HG03066 (cell line): ENCODE measurements around the gene TTC7B.

Experiments
- ATAC-seq: cut with Tn5 transposase; IDR thresholded peaks from one replicate; pipeline ENCODE4 v1.9.1; 2021; ENCODE audit warnings: low read depth; ENCODE audit not compliant: unreplicated experiment

Gene TTC7B

DNA sequence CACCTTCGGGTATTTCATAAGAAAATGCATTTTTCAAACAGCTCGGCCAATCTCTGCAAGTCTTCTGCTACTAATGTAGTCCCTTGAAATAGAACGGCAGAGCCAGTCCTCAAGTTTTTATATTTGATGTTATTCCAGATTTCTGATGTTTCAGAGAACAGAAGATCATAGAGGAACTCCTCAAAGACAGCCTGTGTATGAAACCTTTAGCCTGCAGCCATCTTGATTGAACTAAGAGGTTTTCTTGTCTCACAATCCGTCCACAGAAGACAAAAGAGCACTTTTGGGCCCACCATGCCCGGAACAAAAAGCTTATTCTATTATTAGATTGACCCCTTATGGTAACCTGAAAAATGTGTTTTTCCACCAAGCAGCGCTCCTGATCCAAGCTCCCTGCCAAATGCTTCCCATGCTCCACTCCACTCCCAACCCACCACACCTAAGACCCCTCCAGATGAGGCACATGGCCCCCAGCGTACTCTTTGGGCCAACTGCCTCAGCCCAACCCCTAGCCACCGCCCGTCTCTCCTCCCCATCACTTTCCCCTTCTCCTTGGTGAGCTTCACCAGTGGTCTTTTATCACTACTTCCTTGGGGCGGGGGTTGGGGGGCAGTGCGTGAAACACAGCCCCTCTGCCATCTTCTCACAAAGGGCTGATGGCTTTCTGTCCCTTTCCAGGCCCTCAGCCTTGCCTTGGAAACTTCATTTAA, 243.6 kb downstream of the TTC7B start:
- no peak for ATAC-seq

DNA sequence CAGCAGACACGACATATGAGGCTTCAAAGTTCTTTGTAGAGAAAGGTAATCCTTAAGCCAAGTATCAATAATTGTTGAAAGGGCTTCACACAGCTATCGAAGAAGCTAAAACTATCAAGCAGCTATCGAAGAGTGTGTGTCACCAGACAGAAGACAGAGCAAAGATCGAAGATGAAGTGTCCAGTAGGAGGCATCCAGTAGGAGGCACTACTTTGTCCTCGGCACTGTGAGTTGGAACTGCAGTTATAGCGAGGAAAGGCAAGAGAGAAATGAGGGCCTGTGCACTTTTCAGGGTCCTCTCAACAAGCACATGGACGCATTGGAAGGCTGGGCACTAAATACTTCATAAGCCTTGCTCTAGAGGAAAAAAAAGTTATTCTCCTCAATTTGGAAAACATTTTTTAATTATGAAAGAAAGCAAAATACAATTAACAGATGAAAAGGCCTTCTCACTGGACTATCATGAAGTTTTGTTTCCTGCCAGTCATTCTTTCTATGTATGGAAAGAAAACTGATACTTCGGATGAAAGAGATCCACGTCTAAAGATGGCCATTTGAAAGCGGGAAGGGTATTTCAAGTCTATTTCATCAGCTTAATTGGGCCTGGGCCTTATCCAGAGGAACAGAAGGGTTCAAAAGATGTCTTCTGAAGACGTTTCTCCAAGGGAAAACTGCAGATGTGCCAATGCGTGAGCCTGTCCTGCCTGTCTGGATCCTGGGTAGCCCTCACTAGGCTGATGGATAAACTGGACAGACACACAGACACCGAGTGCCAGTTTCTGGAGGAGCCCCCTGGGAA, 244.9 kb downstream of the TTC7B start:
- ATAC-seq, result no peak

DNA sequence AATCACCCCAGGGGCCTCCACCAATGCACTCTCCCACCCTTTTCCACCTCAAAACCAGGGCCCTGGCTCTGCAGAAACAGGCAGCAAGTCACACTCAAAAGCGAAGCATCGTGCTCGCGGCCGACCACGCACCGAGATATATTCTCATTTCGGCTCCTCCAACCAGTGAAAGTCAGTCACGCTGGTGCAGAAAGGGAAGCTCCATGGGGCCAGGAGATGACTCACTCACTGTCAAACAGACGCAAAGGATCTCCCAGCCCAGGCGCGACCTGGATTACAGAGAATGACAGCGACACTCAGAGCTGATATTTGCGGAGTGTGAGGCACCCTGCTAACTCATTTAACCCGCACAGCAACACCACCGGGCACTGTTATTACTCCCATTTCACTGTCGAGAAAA, 245.8 kb downstream of the TTC7B start:
- ATAC-seq, result no peak

DNA sequence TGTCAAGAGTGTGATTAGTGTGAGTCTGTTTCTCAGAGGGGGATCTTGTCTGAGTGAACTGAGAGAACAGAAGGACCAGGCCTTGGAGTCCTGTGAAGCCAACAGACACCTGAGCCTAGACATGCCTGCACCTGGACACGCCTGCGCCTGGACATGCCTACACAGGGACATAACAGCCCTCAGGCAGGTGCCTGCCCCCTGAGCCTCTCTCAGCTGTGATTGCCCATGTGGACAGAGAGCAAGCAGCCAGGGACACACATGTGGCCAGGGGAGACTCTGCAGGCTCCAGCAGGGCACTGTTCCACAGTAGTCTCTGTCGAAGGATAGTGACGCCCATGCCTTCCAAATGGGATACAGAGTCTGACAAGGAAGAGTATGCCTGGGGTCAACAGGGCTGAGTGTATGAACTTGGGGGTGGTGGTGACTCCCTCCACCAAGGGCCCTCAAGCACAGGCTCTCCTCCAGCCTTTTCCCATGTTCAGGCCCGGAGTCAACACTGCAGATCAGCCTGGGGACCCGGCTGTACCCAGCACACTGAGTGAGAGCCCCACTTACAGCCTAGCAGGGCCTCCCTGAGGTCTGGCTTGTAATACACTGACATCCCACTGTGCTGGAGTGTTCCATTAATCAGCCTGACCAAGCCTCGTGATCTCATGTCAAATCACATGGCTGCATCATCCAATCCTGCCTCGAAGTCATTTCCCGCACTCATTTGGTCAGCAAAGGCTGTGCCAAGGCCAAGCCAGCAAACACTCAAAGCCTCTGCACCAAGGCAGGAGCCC, 246.4 kb downstream of the TTC7B start:
- no peak for ATAC-seq

DNA sequence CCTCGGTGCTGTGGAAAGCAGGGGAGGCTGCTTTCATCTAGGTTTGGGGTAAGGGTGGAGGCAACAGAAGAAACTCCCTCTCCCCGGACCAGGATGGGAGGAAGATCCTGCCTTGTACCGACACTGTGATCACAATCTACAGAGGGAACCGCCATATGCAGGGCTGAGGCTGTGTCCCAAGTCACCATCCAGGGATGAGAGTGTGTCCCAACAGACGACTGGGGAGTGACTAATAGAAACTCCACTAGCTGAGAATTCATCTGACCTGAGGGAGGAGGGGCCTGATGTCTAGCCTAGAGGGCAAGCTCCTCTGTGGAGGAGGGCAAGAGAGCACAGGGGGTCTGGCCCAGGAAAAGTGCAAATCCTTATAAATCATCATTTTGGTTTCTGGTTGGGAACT, 247.0 kb downstream of the TTC7B start:
- no peak for ATAC-seq

DNA sequence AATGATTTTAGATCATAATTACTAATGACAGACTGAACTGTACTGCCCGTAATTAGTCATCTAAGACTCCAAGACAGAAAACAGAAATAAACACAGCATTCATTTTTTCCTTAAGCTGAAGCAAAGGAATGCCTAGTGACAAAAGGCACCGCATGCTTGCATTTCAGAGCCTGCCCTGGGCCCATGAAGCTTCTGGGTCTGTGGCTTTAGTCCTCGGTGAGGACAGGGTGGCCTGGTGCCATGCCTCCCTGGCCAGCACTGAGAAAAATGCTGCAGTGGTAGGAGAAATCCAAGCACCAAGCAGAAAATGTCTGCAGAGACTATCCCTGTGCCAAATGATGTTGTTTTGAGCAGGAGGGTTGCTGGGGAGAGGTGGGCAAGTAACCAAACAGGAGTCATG, 247.8 kb downstream of the TTC7B start:
- ATAC-seq, result no peak

DNA sequence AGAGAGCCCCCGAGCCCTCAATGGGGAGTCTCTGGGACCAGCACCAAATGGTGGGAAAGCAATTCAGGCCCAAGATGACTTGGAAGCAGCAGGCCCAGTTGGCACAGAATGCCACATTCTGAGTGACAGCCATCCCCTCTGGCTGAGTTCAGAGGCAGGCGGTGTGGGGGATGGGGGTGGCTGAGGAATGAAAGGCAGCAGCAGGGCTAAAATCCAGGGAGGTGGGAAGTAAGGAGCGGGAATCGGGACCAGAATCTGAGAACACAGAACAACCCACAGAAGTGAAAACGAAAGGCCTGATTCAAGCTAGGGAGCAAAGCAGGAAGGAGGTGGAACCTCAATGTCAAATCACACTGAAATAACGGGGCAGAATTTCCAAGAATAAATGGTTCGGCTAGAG, 248.2 kb downstream of the TTC7B start:
- ATAC-seq, result no peak

DNA sequence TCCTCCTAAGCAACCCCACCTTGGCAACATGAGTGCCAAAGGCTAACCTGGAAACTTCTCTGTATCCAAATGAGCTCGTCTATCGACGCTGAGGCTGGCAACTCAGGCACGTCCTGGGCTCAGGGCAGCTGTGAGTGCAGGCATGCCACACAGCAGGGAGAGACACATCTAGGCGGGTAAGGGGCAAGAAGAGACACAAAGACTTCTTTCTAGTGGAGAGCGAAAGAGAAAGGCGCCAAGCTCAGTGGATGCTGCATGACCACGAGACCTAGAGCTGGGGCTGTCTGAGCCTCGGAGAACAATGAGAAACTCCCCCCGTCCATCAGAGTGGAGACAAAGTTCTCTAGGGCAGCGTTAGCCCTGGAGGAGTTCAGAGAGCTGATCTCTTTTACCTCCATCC, 249.0 kb downstream of the TTC7B start:
- no peak for ATAC-seq

DNA sequence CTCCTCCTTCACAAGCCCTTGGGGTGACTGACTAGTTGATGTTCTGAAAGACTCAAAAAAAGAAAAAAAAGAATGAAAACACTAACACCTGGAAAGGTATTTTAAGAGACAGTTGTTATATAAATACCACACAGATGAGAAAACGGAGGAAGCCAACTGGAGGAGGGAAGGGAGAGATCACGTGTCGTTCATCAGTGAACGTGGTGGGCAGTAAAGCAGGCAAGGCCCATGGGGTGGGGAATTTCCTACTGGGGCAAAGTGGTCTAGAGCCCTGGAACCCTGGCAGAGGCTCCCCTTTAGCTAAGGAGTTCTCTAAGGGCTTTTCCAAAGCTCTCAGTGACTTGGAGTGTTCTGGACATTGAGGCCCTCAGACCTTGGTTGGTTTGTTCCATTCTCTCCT, 249.7 kb downstream of the TTC7B start:
- ATAC-seq, result no peak

DNA sequence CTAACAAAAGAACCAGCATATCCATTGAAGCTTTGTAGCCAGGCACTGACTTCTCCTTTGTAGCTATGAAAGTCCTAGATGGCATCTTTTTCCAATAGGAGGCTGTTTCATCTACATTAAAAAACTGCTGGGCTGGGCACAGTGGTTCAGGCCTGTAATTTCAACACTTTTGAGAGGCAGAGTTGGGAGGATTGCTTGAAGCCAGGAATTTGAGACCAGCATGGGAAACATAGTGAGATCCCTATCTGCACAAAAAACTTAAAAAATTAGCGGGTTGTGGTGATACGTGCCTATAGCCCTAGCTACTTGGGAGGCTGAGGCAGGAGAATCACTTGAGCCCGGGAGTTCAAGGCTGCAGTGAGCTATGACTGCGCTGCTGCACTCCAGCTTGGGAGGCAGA, 251.7 kb downstream of the TTC7B start:
- ATAC-seq, result no peak

DNA sequence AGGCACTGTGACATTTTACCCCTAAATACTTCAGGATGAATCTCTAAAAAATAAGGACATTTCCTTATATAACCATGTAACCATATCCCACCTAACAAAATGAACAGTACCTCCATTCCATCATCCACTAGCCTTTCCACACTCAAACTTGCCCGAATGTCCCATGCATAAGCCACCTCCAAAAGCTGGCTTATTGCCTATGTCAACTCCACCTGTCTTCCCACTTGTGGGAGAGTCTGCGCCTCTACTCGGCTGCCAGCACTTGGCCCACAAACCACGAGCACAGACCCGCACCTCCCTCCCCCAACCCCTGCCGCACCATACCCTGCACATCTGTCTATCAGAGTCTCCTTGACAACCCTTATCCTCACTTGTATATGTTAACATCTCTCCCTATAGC, 253.6 kb downstream of the TTC7B start:
- no peak for ATAC-seq

DNA sequence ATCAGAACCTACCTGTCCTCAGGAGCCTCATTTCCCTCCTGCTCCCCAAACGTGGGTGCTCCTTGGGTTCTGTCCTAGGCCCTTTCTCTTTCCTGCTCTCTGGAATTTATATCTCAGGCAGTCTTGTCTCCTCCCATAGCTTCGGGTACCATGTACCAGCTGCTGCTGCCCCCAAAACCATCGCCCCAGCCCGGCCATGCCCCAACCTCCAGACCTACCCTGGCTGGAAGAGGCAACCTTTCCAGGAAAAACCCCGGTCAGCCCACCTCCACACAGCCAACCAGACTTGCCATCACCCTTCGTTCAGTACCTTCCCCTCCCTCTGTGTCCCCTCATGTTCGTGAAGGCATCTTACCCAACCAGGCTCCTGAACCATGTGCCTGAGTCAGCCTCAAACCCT, 254.3 kb downstream of the TTC7B start:
- no peak for ATAC-seq

DNA sequence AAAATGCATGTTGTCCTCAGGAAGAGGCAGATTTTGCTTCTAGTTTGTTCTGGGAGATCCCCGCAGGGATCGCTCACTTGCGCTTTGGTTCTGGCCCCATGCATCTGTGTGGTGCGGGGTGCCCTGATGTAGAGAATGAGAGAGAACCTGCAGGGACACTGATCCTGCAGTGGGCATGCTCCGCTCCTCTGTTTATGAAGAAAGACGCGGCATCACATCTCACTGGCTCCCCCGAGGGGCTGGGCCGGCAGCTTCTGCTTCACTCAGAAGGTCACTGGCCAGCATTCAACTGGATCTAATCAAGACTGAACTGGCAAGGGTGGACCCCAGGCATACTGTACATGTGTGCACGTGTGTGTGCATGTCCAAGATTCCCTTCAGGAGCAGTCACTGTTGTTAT, 255.2 kb downstream of the TTC7B start:
- no peak for ATAC-seq

DNA sequence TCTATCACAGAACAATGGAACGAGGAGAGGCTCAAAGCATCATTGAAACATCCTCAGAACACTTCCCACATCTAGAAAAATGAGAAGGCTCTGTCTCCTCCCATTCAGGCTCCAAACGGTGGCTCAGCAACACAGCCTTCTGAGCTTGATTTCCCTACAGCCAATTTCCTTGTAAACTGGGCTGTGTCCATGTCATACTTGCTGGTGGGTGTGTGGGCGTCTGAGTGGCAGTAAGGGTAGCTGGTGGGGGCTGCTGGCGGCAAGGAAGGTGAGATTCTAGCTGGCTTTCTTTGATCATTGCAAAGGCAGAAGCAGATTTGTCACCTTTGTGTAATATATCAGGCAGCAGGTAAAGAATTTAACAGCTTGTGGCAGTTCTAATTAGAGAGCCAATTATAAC, 255.7 kb downstream of the TTC7B start:
- no peak for ATAC-seq

DNA sequence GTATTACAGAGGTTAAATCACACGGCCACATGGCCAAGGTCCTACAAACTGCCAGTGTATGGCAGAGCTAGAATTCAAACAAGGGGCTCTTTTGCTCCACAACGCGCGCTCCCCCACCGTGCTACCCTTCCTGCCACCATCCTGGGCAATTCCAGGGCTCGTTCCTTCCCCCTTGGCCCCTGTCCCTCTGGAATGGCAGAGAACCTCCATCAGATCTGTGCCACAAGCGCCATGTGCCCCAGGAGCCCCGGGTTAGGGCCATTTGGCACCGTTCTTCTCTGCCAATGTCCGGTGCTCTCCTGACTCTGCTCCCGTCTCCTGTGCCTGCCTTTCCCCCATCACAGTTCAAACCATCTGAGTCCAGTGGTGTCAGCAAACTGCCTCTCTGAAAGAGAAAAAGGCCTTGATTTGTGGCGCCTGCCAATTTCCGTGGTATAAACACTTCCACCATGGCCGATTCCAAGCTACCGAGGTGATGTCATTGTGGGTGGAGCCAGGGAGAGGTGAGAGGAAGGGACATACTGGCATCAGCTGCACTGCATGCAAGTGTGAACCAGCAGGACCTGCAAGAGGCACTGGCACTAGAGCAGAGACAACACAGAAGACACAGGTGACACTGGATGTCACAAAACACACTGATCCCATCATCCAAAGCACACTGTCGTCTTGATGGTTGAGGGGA, 256.3 kb downstream of the TTC7B start:
- no peak for ATAC-seq

DNA sequence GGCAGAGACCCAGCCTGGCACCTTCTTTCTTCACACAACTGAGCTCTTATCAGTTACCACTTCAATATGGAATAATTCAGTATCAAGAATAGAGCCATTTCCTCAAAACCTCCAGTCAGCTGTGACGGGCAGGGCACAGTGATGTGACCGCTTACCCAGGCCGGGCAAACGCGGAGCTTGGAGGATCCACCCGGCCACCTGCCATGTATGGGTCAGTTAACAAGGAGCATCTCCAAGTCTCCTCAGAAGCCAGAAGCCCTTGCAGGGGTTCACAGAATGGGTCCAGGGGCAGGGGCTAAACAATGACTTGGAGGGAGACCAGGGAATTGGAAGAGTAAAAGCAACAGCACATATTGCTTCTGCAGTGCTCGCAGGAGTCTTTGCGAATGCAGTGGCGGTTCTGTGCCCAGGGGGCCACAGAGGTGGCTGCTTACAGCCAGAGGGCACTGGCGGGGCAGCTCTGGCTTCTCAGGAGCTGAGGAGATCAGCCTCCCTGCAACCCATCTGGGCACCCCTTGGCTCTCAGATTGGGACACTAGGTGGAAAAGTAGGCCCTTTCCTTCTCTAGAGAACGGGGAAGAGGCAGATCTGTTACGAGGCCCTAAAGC, 257.1 kb downstream of the TTC7B start:
- no peak for ATAC-seq

DNA sequence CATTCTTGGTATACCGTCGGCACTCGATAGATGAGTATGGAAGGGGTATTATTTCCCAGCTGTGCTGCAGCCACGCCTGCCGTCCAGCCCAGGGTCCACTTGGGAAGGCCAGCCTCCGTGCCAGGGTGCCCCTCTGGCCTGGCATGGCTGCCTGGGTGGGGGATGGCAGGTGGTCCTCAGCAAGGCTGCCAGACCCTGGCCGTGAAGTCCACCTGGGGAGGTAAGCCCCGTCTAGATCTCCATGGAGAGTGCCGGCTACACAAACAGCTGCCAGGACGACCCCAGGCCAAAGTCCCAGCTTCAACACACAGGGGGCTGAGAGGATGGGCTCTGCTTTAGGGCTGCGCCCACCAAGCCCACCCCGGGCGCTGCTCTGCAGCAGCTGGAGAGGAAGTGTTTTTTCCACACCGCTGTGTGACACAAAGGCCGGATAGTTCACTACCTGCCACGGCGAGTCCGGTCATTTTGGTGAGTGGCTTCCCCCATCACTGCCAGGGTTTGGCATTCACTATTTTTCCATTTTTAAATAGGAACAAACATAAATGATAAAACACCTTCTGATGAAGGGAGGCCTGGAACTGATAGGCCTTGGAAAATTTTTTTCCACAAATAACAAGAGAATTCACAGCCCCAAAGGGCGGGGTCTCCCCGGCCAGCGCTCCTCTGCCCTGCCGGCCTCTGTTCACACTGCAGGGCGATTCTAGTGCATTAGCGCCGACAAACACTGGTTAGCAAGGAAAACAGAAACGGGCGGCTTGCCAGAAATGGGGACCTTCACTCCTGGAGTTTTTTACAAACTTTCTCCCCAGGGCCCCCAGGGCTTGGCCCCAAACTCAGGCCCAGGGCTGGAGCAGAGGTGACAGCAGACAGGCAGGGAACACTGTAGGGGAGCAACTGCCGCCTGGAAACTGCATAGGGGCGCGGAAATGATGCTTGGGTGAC, 257.9 kb downstream of the TTC7B start:
- ATAC-seq, result no peak

DNA sequence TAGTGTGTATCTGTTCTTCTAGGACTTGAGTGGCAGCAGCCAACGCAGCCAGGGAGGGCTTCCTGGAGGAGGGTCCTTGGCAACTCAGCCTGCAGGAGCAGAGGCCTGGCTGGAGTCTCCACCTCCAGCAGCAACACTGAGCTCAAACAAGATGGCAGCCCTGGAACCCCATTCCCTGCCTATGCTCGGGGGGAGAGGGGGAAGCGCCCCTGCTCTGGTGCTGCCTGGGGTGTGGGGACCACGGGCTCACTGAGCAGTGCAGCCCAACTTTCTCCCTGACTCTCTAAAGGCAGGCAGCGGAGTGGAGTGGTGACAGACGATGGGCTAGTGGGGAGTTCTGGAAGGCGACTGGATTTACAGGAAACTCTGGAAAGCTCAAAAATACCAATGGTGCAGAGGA, 258.7 kb downstream of the TTC7B start:
- ATAC-seq, result no peak

DNA sequence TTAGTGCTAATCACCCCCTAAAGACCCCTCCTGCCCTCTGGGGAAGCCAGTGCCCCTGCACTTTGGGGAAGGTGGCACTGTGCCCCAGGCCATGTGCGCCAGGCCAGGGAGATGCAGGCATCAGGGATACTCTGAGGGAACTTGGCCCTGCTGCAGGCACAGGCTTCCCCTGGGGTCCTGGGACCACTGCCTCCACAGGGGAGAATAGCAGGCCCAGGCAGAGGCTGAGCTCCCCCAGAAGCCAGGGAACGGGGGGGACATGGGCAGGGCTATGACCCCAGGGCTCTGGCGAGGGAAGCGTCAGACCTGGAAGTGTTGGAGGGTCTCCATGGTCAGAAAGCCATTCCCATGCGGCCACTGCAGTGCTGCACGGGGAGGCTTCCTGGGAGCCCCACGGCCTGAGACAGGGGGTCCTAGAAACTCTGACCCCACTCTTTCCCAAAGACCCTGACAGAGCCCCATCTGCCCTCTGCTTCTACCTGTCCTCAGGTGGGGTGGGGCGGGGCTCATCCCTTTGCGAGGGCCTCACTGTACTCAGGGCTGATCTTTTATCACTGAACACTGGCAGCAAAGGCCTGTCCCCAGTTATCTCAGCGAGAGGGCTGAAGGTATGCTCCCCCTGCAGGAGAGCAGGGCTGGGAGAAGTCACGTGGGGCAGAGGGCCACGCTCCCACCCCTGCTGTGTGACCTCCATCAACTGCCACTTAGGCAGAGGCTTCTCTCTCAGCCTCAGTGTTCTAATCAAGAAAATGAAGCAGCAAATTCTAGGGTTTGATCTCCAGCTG, 259.4 kb downstream of the TTC7B start:
- no peak for ATAC-seq
